Upper lobe of right lung (tissue), 1 donor: ENCODE results near the gene NINJ1. TPM values are rescaled to one million over a fixed set of nuclear protein-coding genes. Genes with fewer than 3 reads are reported as not detected.
A peak's percentile ranks its signal among the peaks of the same experiment; 100 is the strongest.

ENCODE experiments used
- ATAC-seq: fragments of 200-7000 bp; cut with Tn5 transposase; one replicate; pipeline ENCODE4 v1.9.1; 2020; ENCODE audit warnings: mild to moderate bottlenecking, moderate library complexity
- DNase-seq: peaks from one replicate; pipeline ENCODE4 v3.0.0-alpha.2; 2020
- H3K27ac ChIP-seq: fragments of 200-600 bp; one replicate; pipeline ENCODE4 v1.8.0; 2022
- H3K27me3 ChIP-seq: fragments of 200-600 bp; one replicate; pipeline ENCODE4 v1.8.0; 2022; ENCODE audit warnings: mild to moderate bottlenecking
- H3K36me3 ChIP-seq: fragments of 200-600 bp; one replicate; pipeline ENCODE4 v1.8.0; 2022
- H3K4me1 ChIP-seq: fragments of 200-600 bp; one replicate; pipeline ENCODE4 v1.8.0; 2022
- H3K4me3 ChIP-seq: fragments of 200-600 bp; one replicate; pipeline ENCODE4 v1.8.0; 2022; ENCODE audit warnings: mild to moderate bottlenecking
- H3K9me3 ChIP-seq: fragments of 200-600 bp; one replicate; pipeline ENCODE4 v1.8.0; 2022
- CTCF ChIP-seq: fragments of 200-600 bp; IDR thresholded peaks from one replicate; pipeline ENCODE4 v1.8.0; 2022; ENCODE audit warnings: antibody characterized with exemption
- intact Hi-C: fragments of 100-400 bp; cut with DNase I; formaldehyde crosslinking; loops from one replicate; pipeline ENCODE4 v1.11.0; 2022
- total RNA-seq: library from RNA; stranded (reverse); fragmentation: NEBNext Ultra II Directional; extraction: Animal tissue kit (Norgen Biotek cat#: 25700); gene quantifications from one replicate; pipeline ENCODE4 v1.2.1, GENCODE V29; 2021
- donor health status: DM: no; HTN: yes; CAD: no; lungs with severe emphysema.

Gene NINJ1
- total RNA-seq, 1 donor from 2014 or later, result 53.2 TPM

GRCh38 chr9:93121316-93122241 lies 12.5 kb downstream of the NINJ1 start:
- no peak for ATAC-seq
- no peak for TF ChIP-seq CTCF
- Histone ChIP-seq H3K27ac (no peak overlapping the region), H3K9me3 (no peaks in the 10 kb centered on the region), H3K27me3 (no peaks in the 10 kb centered on the region), H3K4me1 (peaks cover 21% of the 10 kb centered on the region), H3K4me3 (no peak overlapping the region), H3K36me3 (peaks cover 28% of the 10 kb centered on the region)
- intact Hi-C loops, result no loop called here
- peak; percentile 59 for DNase-seq

- H3K4me3 ChIP-seq, result no peak overlapping the region
- no peaks in the 10 kb centered on the region for H3K27me3 ChIP-seq
- H3K4me1 ChIP-seq, result peaks cover 22% of the 10 kb centered on the region
- no peak for ATAC-seq
- no peaks in the 10 kb centered on the region for H3K9me3 ChIP-seq
- H3K27ac ChIP-seq, result no peak overlapping the region
- no peak for DNase-seq
- H3K36me3 ChIP-seq, result peaks cover 28% of the 10 kb centered on the region
- TF ChIP-seq CTCF, result no peak
- intact Hi-C loops, result no loop called here
Measured at GRCh38 chr9:93120846-93121315, 13.2 kb downstream of the NINJ1 start.

- Histone ChIP-seq H3K4me1 (peaks cover 22% of the 10 kb centered on the region), H3K27me3 (no peaks in the 10 kb centered on the region), H3K27ac (peak overlapping the region; percentile 30), H3K4me3 (no peak overlapping the region), H3K9me3 (no peaks in the 10 kb centered on the region), H3K36me3 (peaks cover 23% of the 10 kb centered on the region)
- ATAC-seq (peak; percentile 92), DNase-seq (peak; percentile 97)
- peak; percentile 44 for TF ChIP-seq CTCF
- intact Hi-C loops, result no loop called here
Measured at GRCh38 chr9:93119953-93120845, 13.9 kb downstream of the NINJ1 start.

GRCh38 chr9:93119703-93119952 lies 14.4 kb downstream of the NINJ1 start:
- DNase-seq, result no peak
- H3K4me1 ChIP-seq, result peaks cover 22% of the 10 kb centered on the region
- intact Hi-C loops, result no loop called here
- H3K9me3 ChIP-seq, result no peaks in the 10 kb centered on the region
- H3K27ac ChIP-seq, result peak overlapping the region; percentile 36
- TF ChIP-seq CTCF, result no peak
- peaks cover 18% of the 10 kb centered on the region for H3K36me3 ChIP-seq
- no peak overlapping the region for H3K4me3 ChIP-seq
- H3K27me3 ChIP-seq, result no peaks in the 10 kb centered on the region
- ATAC-seq, result no peak

GRCh38 chr9:93118863-93119702 lies 15.0 kb downstream of the NINJ1 start:
- peaks cover 12% of the 10 kb centered on the region for H3K36me3 ChIP-seq
- peak overlapping the region; percentile 36 for H3K27ac ChIP-seq
- H3K4me1 ChIP-seq, result peaks cover 22% of the 10 kb centered on the region
- ATAC-seq (no peak), DNase-seq (peak; percentile 47)
- no peak overlapping the region for H3K4me3 ChIP-seq
- TF ChIP-seq CTCF, result no peak
- no peaks in the 10 kb centered on the region for H3K27me3 ChIP-seq
- intact Hi-C loops, result no loop called here
- H3K9me3 ChIP-seq, result no peaks in the 10 kb centered on the region
